Measurements from ENCODE around the gene SLC35G1.

DNA sequence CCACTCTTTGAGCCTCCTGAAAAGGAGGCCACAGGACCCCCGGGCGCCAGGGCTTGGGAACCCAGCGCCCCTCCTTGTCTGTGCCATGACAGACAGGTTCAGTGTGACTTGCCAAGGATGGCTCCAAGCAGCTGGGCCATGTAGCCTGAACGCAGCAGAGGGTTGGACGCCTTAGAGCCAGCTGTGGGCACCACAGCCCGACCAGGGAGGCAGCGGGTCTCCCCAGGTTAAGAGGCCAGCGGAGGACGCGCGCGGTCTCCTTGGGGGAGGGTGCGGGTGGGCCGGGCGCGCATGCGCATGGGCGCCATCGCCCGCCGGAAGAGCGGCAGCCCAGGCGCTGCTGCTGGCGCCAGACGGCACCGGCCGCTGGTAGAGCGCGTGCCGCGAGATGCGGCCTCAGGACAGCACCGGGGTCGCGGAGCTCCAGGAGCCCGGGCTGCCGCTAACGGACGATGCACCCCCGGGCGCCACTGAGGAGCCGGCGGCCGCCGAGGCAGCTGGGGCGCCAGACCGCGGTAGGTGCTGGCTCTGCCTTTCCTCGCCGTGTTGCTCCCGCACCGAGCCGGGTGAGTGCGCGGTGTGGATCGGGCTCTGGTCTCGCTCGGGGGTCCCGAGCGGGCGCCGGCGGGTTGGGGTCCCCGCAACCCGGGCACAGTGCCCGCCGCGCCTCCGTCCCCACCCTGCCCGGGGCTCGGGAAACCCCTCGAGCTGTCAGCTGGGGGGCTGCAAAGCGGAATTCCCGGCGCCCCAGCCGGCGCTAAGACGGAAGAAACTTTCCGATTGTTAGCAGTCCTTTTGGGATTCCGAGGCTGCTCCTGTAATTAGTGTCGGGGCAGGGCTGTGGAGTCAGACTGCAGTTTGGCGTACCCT, at the start of gene SLC35G1:
- TF ChIP-seq POLR2A (IDR thresholded peaks at IDR 0.05) (no peak), POLR2AphosphoS5 (IDR thresholded peaks at IDR 0.05) (no peak)
- TF ChIP-seq, protein P1, sequence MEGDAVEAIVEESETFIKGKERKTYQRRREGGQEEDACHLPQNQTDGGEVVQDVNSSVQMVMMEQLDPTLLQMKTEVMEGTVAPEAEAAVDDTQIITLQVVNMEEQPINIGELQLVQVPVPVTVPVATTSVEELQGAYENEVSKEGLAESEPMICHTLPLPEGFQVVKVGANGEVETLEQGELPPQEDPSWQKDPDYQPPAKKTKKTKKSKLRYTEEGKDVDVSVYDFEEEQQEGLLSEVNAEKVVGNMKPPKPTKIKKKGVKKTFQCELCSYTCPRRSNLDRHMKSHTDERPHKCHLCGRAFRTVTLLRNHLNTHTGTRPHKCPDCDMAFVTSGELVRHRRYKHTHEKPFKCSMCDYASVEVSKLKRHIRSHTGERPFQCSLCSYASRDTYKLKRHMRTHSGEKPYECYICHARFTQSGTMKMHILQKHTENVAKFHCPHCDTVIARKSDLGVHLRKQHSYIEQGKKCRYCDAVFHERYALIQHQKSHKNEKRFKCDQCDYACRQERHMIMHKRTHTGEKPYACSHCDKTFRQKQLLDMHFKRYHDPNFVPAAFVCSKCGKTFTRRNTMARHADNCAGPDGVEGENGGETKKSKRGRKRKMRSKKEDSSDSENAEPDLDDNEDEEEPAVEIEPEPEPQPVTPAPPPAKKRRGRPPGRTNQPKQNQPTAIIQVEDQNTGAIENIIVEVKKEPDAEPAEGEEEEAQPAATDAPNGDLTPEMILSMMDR (IDR thresholded peaks at IDR 0.05) = no peak
